HG03135 (cell line): ENCODE results near the gene TATDN2.
"Not testable (repeated sequence)": the region's sequence is repeated elsewhere in the genome, so short reads cannot be mapped to it uniquely, and the experiment has no call there.

Experiments used
- ATAC-seq: cut with Tn5 transposase; IDR thresholded peaks from one replicate; pipeline ENCODE4 v1.9.1; 2021; ENCODE audit warnings: mild to moderate bottlenecking, moderate library complexity; ENCODE audit not compliant: unreplicated experiment

Gene TATDN2

GRCh38 chr3:10266936-10267335 is 18.7 kb downstream of the TATDN2 start:
- ATAC-seq, result not testable (repeated sequence)

GRCh38 chr3:10268116-10268515 is 19.9 kb downstream of the TATDN2 start:
- no peak for ATAC-seq

- no peak for ATAC-seq
Measured at GRCh38 chr3:10268930-10269329, 20.7 kb downstream of the TATDN2 start.

GRCh38 chr3:10269443-10269842 is 21.2 kb downstream of the TATDN2 start:
- no peak for ATAC-seq

GRCh38 chr3:10272476-10272875 is 24.2 kb downstream of the TATDN2 start:
- not testable (repeated sequence) for ATAC-seq

GRCh38 chr3:10272977-10273376 is 24.7 kb downstream of the TATDN2 start:
- ATAC-seq, result no peak

GRCh38 chr3:10273702-10274305 is 25.5 kb downstream of the TATDN2 start:
- no peak for ATAC-seq

GRCh38 chr3:10274601-10275000 is 26.3 kb downstream of the TATDN2 start:
- ATAC-seq, result no peak

- no peak for ATAC-seq
Measured at GRCh38 chr3:10277115-10277625, 28.9 kb downstream of the TATDN2 start.

GRCh38 chr3:10278501-10278900 is 30.2 kb downstream of the TATDN2 start:
- no peak for ATAC-seq

GRCh38 chr3:10279384-10280176 is 31.3 kb downstream of the TATDN2 start:
- no peak for ATAC-seq

GRCh38 chr3:10280177-10280529 is 31.9 kb downstream of the TATDN2 start:
- no peak for ATAC-seq

- ATAC-seq, result no peak
Measured at GRCh38 chr3:10280571-10280970, 32.3 kb downstream of the TATDN2 start.

- ATAC-seq, result no peak
Measured at GRCh38 chr3:10281951-10282350, 33.7 kb downstream of the TATDN2 start.

GRCh38 chr3:10283638-10284037 is 35.4 kb downstream of the TATDN2 start:
- no peak for ATAC-seq

- no peak for ATAC-seq
Measured at GRCh38 chr3:10284496-10284895, 36.2 kb downstream of the TATDN2 start.

- no peak for ATAC-seq
Measured at GRCh38 chr3:10285272-10286132, 37.2 kb downstream of the TATDN2 start.

GRCh38 chr3:10286133-10286524 is 37.9 kb downstream of the TATDN2 start:
- no peak for ATAC-seq

- ATAC-seq, result no peak
Measured at GRCh38 chr3:10286596-10287295, 38.5 kb downstream of the TATDN2 start.

GRCh38 chr3:10287936-10288574 is 39.8 kb downstream of the TATDN2 start:
- ATAC-seq, result no peak
